ENCODE measurements around the gene TMEM53. TPM values are rescaled to one million over a fixed set of nuclear protein-coding genes. Genes with fewer than 3 reads are reported as not detected.

TMEM53 gene
- total RNA-seq, 1 experiment from 2014 or later, result 6.2 TPM

DNA sequence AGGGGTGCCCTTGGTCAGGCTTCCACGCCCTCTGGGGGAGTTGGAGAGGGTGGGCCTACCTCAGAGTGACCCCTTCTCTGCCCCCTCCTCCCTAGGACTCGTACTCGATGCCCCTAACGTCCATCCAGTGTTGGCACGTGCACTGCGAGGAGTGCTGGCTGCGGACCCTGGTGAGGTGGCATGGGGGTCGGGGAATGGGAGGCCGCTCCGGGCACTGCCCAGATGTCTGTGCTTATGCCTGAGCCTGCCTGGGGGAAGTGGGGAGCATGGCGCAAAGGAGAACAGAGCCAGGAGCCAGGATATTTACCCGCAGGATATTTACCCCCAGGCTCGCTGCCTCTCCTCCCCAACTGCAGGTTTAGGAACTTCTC is 24.5 kb downstream of the TMEM53 start:
- H3K9me3 ChIP-seq (ENCODE audit: control insufficient read depth, low read depth, low read length), result no peaks in the 10 kb centered on the region
- H3K56ac ChIP-seq (ENCODE audit: insufficient read length, low read depth, low read length), result no peak overlapping the region
- H3K4me2 ChIP-seq (ENCODE audit: insufficient read depth, insufficient read length, low read length), result no peak overlapping the region
- no peak overlapping the region for H2BK5ac ChIP-seq (ENCODE audit: insufficient read length, low read length)
- no peak overlapping the region for H2AK5ac ChIP-seq (ENCODE audit: insufficient read length, low read length)
- no peak overlapping the region for H2BK20ac ChIP-seq (ENCODE audit: low read depth, low read length, poor library complexity, severe bottlenecking)
- no peak overlapping the region for H3K14ac ChIP-seq (ENCODE audit: insufficient read depth, low read length)
- TF ChIP-seq, protein P1, sequence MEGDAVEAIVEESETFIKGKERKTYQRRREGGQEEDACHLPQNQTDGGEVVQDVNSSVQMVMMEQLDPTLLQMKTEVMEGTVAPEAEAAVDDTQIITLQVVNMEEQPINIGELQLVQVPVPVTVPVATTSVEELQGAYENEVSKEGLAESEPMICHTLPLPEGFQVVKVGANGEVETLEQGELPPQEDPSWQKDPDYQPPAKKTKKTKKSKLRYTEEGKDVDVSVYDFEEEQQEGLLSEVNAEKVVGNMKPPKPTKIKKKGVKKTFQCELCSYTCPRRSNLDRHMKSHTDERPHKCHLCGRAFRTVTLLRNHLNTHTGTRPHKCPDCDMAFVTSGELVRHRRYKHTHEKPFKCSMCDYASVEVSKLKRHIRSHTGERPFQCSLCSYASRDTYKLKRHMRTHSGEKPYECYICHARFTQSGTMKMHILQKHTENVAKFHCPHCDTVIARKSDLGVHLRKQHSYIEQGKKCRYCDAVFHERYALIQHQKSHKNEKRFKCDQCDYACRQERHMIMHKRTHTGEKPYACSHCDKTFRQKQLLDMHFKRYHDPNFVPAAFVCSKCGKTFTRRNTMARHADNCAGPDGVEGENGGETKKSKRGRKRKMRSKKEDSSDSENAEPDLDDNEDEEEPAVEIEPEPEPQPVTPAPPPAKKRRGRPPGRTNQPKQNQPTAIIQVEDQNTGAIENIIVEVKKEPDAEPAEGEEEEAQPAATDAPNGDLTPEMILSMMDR (conservative IDR thresholded peaks at IDR 0.05), result no peak
- H4K91ac ChIP-seq (ENCODE audit: insufficient read length, low read depth, low read length), result no peak overlapping the region
- no peak overlapping the region for H3K23ac ChIP-seq (ENCODE audit: insufficient read length, low read depth, low read length)
- H3K79me2 ChIP-seq (ENCODE audit: insufficient read depth, low read length), result no peaks in the 10 kb centered on the region
- H3K27ac Mint-ChIP-seq, result peak overlapping the region in 1 of 3 experiments; percentile 85; a peak in 2 of 7 replicates
- no peak overlapping the region for H2BK120ac ChIP-seq (ENCODE audit: low read depth, low read length, poor library complexity, severe bottlenecking)
- no peak overlapping the region for H3K18ac ChIP-seq (ENCODE audit: insufficient read length, low read depth, low read length)
- H3T11ph ChIP-seq (ENCODE audit: low read length), result no peak overlapping the region
- H4K8ac ChIP-seq (replicated peaks; ENCODE audit: insufficient read length, low read depth, low read length), result no peak overlapping the region
- H4K20me1 ChIP-seq (ENCODE audit: control insufficient read depth, insufficient read depth, insufficient read length), result no peaks in the 10 kb centered on the region
- no peak for DNase-seq
- H3K4me1 ChIP-seq (ENCODE audit: insufficient read depth, low read length), result no peaks in the 10 kb centered on the region
- H2BK12ac ChIP-seq (ENCODE audit: insufficient read length, low read depth, low read length), result no peak overlapping the region
- H3K9me3 Mint-ChIP-seq, result no peaks in the 10 kb centered on the region
- no peak overlapping the region for H2BK15ac ChIP-seq (ENCODE audit: low read depth, low read length)
- H3K36me3 Mint-ChIP-seq (ENCODE audit: insufficient read depth in 1 of 3, low read depth in 3 of 3), result peaks cover 16 to 60% (median 59%) of the 10 kb centered on the region in 3 experiments; a peak in 6 of 7 replicates
- H3K4me1 Mint-ChIP-seq, result peaks cover 14 to 35% of the 10 kb centered on the region in 2 experiments
- H4K5ac ChIP-seq (ENCODE audit: insufficient read length, low read depth, low read length), result no peak overlapping the region
- no CpG with 5 or more reads among the region's 13 CpGs for WGBS (ENCODE audit: extremely low coverage, insufficient read length, low lambda C conversion rate)
- no peak overlapping the region for H2AFZ ChIP-seq (ENCODE audit: low read length)
- no peak overlapping the region for H3K27ac ChIP-seq (ENCODE audit: insufficient read length, low read depth, low read length)
- H3K4ac ChIP-seq (ENCODE audit: low read depth, low read length), result no peak overlapping the region
- H3K27me3 Mint-ChIP-seq (ENCODE audit: low read depth), result no peaks in the 10 kb centered on the region
- H3K4me3 Mint-ChIP-seq, result no peak overlapping the region
- no peaks in the 10 kb centered on the region for H3K23me2 ChIP-seq (ENCODE audit: insufficient read length, low read depth, low read length, poor library complexity, severe bottlenecking)
- H3K79me1 ChIP-seq (ENCODE audit: insufficient read depth, low read depth, low read length, poor library complexity, severe bottlenecking), result no peaks in the 10 kb centered on the region
- no peaks in the 10 kb centered on the region for H3K27me3 ChIP-seq (ENCODE audit: insufficient read depth, low read length)
- H3K9ac ChIP-seq (ENCODE audit: extremely low read depth, insufficient read length, low read length), result no peak overlapping the region
